K562 (cell line): Measurements from ENCODE around the gene FAM111B. TPM values are rescaled to one million over a fixed set of nuclear protein-coding genes. Genes with fewer than 3 reads are reported as not detected.

Experiments used
- ATF6 ChIP-seq: sonication (generic); formaldehyde crosslinking; IDR thresholded peaks from 2 replicates; pipeline ENCODE4 v1.4.0; 2020; ENCODE audit warnings: mild to moderate bottlenecking, missing genetic modification reagents
- FOXO4 ChIP-seq: fragments of 450-650 bp; formaldehyde crosslinking; IDR thresholded peaks from 2 replicates; pipeline ENCODE4 v1.4.0; 2020; ENCODE audit warnings: mild to moderate bottlenecking, moderate library complexity
- GATAD2A ChIP-seq: fragments of 450-650 bp; IDR thresholded peaks from 2 replicates; pipeline ENCODE4 v1.6.1; 2017
- HDAC6 ChIP-seq: IDR thresholded peaks from 2 replicates; pipeline ENCODE4 v1.6.1; 2012; ENCODE audit warnings: low read depth, mild to moderate bottlenecking, control low read depth, inconsistent platforms, low read length, moderate library complexity
- HNRNPH1 ChIP-seq: fragments of 200-400 bp; formaldehyde crosslinking; optimal IDR thresholded peaks from 2 replicates; pipeline ENCODE3; 2017; ENCODE audit warnings: low read depth, mild to moderate bottlenecking, low read length, moderate library complexity
- HSF4 ChIP-seq: fragments of 250-450 bp; sonication (Bioruptor Pico); IDR thresholded peaks from 2 replicates; pipeline ENCODE4 v2.1.2; 2022; ENCODE audit warnings: mild to moderate bottlenecking, moderate library complexity, borderline replicate concordance
- ID3 ChIP-seq, 2 experiments: fragments of 250-450 bp in 1 of 2; fragments of 450-650 bp in 1 of 2; sonication (Bioruptor Pico) in 1 of 2; IDR thresholded peaks; 2 replicates each; pipeline versions ENCODE4 v1.6.1 to v1.8.0; 2016 to 2021; ENCODE audit warnings: mild to moderate bottlenecking in 2 of 2, moderate library complexity in 2 of 2, missing compliant biosample characterization in 1 of 2, missing genetic modification characterization in 1 of 2
- NFATC3 ChIP-seq: fragments of 450-650 bp; IDR thresholded peaks from 2 replicates; pipeline ENCODE4 v1.6.1; 2017; ENCODE audit warnings: mild to moderate bottlenecking
- NR0B1 ChIP-seq: fragments of 450-650 bp; IDR thresholded peaks from one replicate; pipeline ENCODE4 v1.6.1; 2018; ENCODE audit warnings: mild to moderate bottlenecking, moderate library complexity; ENCODE audit not compliant: partially characterized antibody
- NRF1 ChIP-seq, 2 experiments: fragments of 450-650 bp; IDR thresholded peaks in 1 of 2; conservative IDR thresholded peaks in 1 of 2; 2 replicates each; pipeline ENCODE4 v1.6.1; 2014; ENCODE audit warnings: mild to moderate bottlenecking in 2 of 2
- PTRF ChIP-seq: fragments of 450-650 bp; IDR thresholded peaks from 2 replicates; pipeline ENCODE4 v1.6.1; 2016; ENCODE audit warnings: mild to moderate bottlenecking, missing genetic modification characterization, missing compliant biosample characterization
- SMAD2 ChIP-seq: fragments of 150-350 bp; IDR thresholded peaks from 2 replicates; pipeline ENCODE4 v1.6.1; 2014; ENCODE audit warnings: low read depth, mild to moderate bottlenecking, low read length
- TEAD1 ChIP-seq, 2 experiments: fragments of 450-650 bp in 1 of 2; sonication (generic) in 1 of 2; formaldehyde crosslinking; IDR thresholded peaks; 2 replicates each; pipeline versions ENCODE4 v1.4.0 to v1.8.0; 2020 to 2022; ENCODE audit warnings: mild to moderate bottlenecking in 2 of 2, missing genetic modification reagents in 1 of 2
- TOE1 ChIP-seq, 2 experiments: fragments of 450-650 bp in 1 of 2; sonication (generic) in 1 of 2; formaldehyde crosslinking in 1 of 2; IDR thresholded peaks; 2 replicates each; pipeline versions ENCODE4 v1.7.1 to v1.8.0; 2016 to 2022; ENCODE audit warnings: borderline replicate concordance in 2 of 2, mild to moderate bottlenecking in 2 of 2, antibody characterized with exemption in 1 of 2, inconsistent platforms in 1 of 2, low read depth in 1 of 2, missing genetic modification reagents in 1 of 2, moderate library complexity in 1 of 2
- YY1 ChIP-seq, 3 experiments: IDR thresholded peaks; 2 replicates each; pipeline ENCODE4 v1.6.1; 2011; ENCODE audit warnings: low read length in 2 of 3, mild to moderate bottlenecking in 2 of 3, moderate library complexity in 2 of 3, borderline replicate concordance in 1 of 3, control low read depth in 1 of 3, low read depth in 1 of 3; ENCODE audit not compliant: insufficient read depth in 3 of 3, insufficient replicate concordance in 2 of 3, control insufficient read depth in 1 of 3, insufficient read length in 1 of 3; ENCODE audit errors: extremely low read depth in 1 of 3
- ZNF274 ChIP-seq: IDR thresholded peaks from 2 replicates; pipeline ENCODE4 v1.6.1; 2011; ENCODE audit warnings: low read depth, mild to moderate bottlenecking, low read length, moderate library complexity, borderline replicate concordance
- ZNF449 ChIP-seq: fragments of 250-450 bp; sonication (Bioruptor Pico); IDR thresholded peaks from 2 replicates; pipeline ENCODE4 v1.8.0; 2022; ENCODE audit warnings: moderate library complexity, mild to moderate bottlenecking, inconsistent platforms
- polyA plus RNA-seq, 8 experiments: library from polyadenylated mRNA; depleted of rRNA in 4 of 8; stranded (reverse) in 5 of 8; unstranded in 3 of 8; fragments of >200 nt; fragmentation: Nextera tagmentation in 2 of 8; fragmentation: Illumina TruSeq in 1 of 8; extraction: Ambion mirVana in 2 of 8; extraction: Trizol in 1 of 8; gene quantifications; 2 replicates each; pipeline versions ENCODE4 v1.2.1 to v1.2.3, GENCODE V29; 2011 to 2014; ENCODE audit warnings: inconsistent platforms in 1 of 8, missing spikeins in 1 of 8
- total RNA-seq, 7 experiments: library from RNA; depleted of rRNA in 6 of 7; stranded (reverse); fragments of >200 nt in 6 of 7; fragmentation: Illumina TruSeq in 2 of 7; extraction: Trizol in 2 of 7; gene quantifications; 2 replicates each; pipeline versions ENCODE4 v1.2.1 to v1.2.3, GENCODE V29; 2011 to 2021; ENCODE audit warnings: low replicate concordance in 1 of 7

The FAM111B gene
- total and polyA plus RNA-seq, 9 of the 15 experiments (the other 6 are each of a cell fraction or from before 2014, with no cell fraction given): 0.01 to 0.33 (median 0.06) TPM; not detected in 5

- TF ChIP-seq YY1 (IDR thresholded peaks at IDR 0.05; ENCODE audit: borderline replicate concordance in 1 of 3, control insufficient read depth in 1 of 3, extremely low read depth in 1 of 3, insufficient read depth in 3 of 3, insufficient read length in 1 of 3, insufficient replicate concordance in 2 of 3, low read depth in 1 of 3, low read length in 2 of 3): peak in 1 of 3 experiments; percentile 7
- no peak for TF ChIP-seq HNRNPH1
- no peak for TF ChIP-seq TOE1 (IDR thresholded peaks at IDR 0.05; ENCODE audit: borderline replicate concordance)
- TF ChIP-seq TOE1 (CRISPR knock-in tag; IDR thresholded peaks at IDR 0.05; ENCODE audit: borderline replicate concordance, low read depth): no peak
- TF ChIP-seq SMAD2: no peak
- TF ChIP-seq ID3 (CRISPR knock-in tag; IDR thresholded peaks at IDR 0.05): no peak
- no peak for TF ChIP-seq ID3 (tag; IDR thresholded peaks at IDR 0.05)
- no peak for TF ChIP-seq NR0B1
- TF ChIP-seq ZNF449 (CRISPR knock-in tag): no peak
- TF ChIP-seq FOXO4 (CRISPR knock-in tag): no peak
- peak; percentile 80 to 95 for TF ChIP-seq TEAD1 (CRISPR knock-in tag; IDR thresholded peaks at IDR 0.05)
- TF ChIP-seq ZNF274: no peak
- TF ChIP-seq GATAD2A: no peak
- peak; percentile 81 to 84 for TF ChIP-seq NRF1 (conservative IDR thresholded peaks at IDR 0.05 in 1 of 2, IDR thresholded peaks at IDR 0.05 in 1 of 2)
- no peak for TF ChIP-seq PTRF (tag)
- TF ChIP-seq NFATC3: no peak
- no peak for TF ChIP-seq HDAC6
- no peak for TF ChIP-seq HSF4 (CRISPR knock-in tag)
- TF ChIP-seq ATF6 (CRISPR knock-in tag): no peak
These were observed 35.8 kb downstream of the FAM111B start, which contains the start of gene FAM111A (continued) for GRCh38 chr11:59142530-59143507.
